ENCODE data around the gene GTF3C5. TPM values are rescaled to one million over a fixed set of nuclear protein-coding genes. Genes with fewer than 3 reads are reported as not detected.

The GTF3C5 gene
- total RNA-seq, 1 donor from 2014 or later = 94.0 TPM

GRCh38 chr9:133008406-133008805 is 22.4 kb upstream of the GTF3C5 start:
- DNase-seq (ENCODE audit: low spot score, unreplicated experiment) = no peak
- H3K27ac Mint-ChIP-seq = peak overlapping the region; percentile 64
- H3K36me3 Mint-ChIP-seq (ENCODE audit: insufficient read depth) = no peaks in the 10 kb centered on the region
- H3K27me3 Mint-ChIP-seq = peaks cover 24% of the 10 kb centered on the region
- H3K4me1 Mint-ChIP-seq (ENCODE audit: low read depth) = peaks cover 15% of the 10 kb centered on the region
- H3K9me3 Mint-ChIP-seq (ENCODE audit: low read depth) = peaks cover 6% of the 10 kb centered on the region
- no peak overlapping the region for H3K4me3 Mint-ChIP-seq (ENCODE audit: low read depth)
- no peak for TF ChIP-seq CTCF (IDR thresholded peaks at IDR 0.05; ENCODE audit: unreplicated experiment)

GRCh38 chr9:133008824-133009223 is 22.0 kb upstream of the GTF3C5 start:
- no peak overlapping the region for H3K27ac Mint-ChIP-seq
- no peak for DNase-seq (ENCODE audit: low spot score, unreplicated experiment)
- no peak overlapping the region for H3K4me3 Mint-ChIP-seq (ENCODE audit: low read depth)
- H3K4me1 Mint-ChIP-seq (ENCODE audit: low read depth) = peaks cover 12% of the 10 kb centered on the region
- peaks cover 24% of the 10 kb centered on the region for H3K27me3 Mint-ChIP-seq
- peaks cover 6% of the 10 kb centered on the region for H3K9me3 Mint-ChIP-seq (ENCODE audit: low read depth)
- TF ChIP-seq CTCF (IDR thresholded peaks at IDR 0.05; ENCODE audit: unreplicated experiment) = no peak
- H3K36me3 Mint-ChIP-seq (ENCODE audit: insufficient read depth) = no peaks in the 10 kb centered on the region

DNA sequence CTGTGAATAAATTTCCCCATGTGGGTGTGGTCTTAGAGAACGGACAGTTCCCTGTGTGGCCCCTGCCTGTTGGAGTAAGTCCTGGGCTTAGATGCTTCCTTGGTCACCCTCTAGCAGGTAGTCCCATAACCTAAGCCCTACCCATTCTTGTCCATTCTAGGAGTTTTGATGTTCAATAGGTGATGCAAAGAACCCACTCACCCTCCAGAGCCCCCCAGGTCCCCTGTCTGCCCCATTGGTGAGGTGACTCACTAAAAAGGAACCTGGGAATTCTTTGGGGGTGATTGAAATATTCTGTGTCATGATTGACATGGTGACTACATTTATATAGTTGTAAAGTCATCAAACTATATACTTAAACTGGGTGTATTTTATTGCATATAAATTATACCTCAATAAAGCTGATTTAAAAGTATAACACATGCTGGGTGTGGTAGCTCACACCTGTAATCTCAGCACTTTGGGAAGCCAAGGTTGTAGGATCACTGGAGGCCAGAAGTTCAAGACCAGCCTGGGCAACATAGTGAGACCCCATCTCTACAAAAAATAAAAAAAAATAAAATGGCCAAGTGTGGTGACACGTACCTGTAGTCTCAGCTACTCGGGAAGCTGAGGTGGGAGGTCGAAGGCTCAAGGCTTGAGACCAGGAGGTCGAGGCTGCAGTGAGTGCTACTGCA is 20.8 kb upstream of the GTF3C5 start:
- Mint-ChIP-seq H3K27ac (no peak overlapping the region), H3K27me3 (peaks cover 32% of the 10 kb centered on the region), H3K4me3 (ENCODE audit: low read depth) (no peak overlapping the region), H3K36me3 (ENCODE audit: insufficient read depth) (no peaks in the 10 kb centered on the region), H3K4me1 (ENCODE audit: low read depth) (peaks cover 1% of the 10 kb centered on the region), H3K9me3 (ENCODE audit: low read depth) (peaks cover 6% of the 10 kb centered on the region)
- no peak for TF ChIP-seq CTCF (IDR thresholded peaks at IDR 0.05; ENCODE audit: unreplicated experiment)
- no peak for DNase-seq (ENCODE audit: low spot score, unreplicated experiment)

GRCh38 chr9:133014696-133015095 is 16.1 kb upstream of the GTF3C5 start:
- DNase-seq (ENCODE audit: low spot score, unreplicated experiment) = no peak
- H3K9me3 Mint-ChIP-seq (ENCODE audit: low read depth) = peaks cover 9% of the 10 kb centered on the region
- H3K4me3 Mint-ChIP-seq (ENCODE audit: low read depth) = no peak overlapping the region
- no peak for TF ChIP-seq CTCF (IDR thresholded peaks at IDR 0.05; ENCODE audit: unreplicated experiment)
- H3K27ac Mint-ChIP-seq = no peak overlapping the region
- H3K27me3 Mint-ChIP-seq = peaks cover 24% of the 10 kb centered on the region
- H3K4me1 Mint-ChIP-seq (ENCODE audit: low read depth) = no peaks in the 10 kb centered on the region
- H3K36me3 Mint-ChIP-seq (ENCODE audit: insufficient read depth) = no peaks in the 10 kb centered on the region

GRCh38 chr9:133023117-133023890 is 7.5 kb upstream of the GTF3C5 start:
- no peaks in the 10 kb centered on the region for H3K9me3 Mint-ChIP-seq (ENCODE audit: low read depth)
- no peak for DNase-seq (ENCODE audit: low spot score, unreplicated experiment)
- H3K27me3 Mint-ChIP-seq = peaks cover 14% of the 10 kb centered on the region
- no peak for TF ChIP-seq CTCF (IDR thresholded peaks at IDR 0.05; ENCODE audit: unreplicated experiment)
- no peaks in the 10 kb centered on the region for H3K36me3 Mint-ChIP-seq (ENCODE audit: insufficient read depth)
- H3K4me3 Mint-ChIP-seq (ENCODE audit: low read depth) = no peak overlapping the region
- no peaks in the 10 kb centered on the region for H3K4me1 Mint-ChIP-seq (ENCODE audit: low read depth)
- H3K27ac Mint-ChIP-seq = no peak overlapping the region
